Cardiac muscle cell (in vitro differentiated cells and primary cell): ENCODE measurements around the gene MYEF2. TPM values are rescaled to one million over a fixed set of nuclear protein-coding genes. Genes with fewer than 3 reads are reported as not detected.

Experiments used
- DNase-seq, 2 donors: peaks; one replicate each; pipeline versions ENCODE4 v3.0.0 to v3.0.0-alpha.2; 2010 to 2017; ENCODE audit warnings: low read depth in 1 of 2, low spot score in 1 of 2
- H3K27ac ChIP-seq: fragments of 200-600 bp; sonication (generic); 2 replicates; pipeline ENCODE4 v1.5.1; 2016
- H3K27me3 ChIP-seq: fragments of 200-600 bp; sonication (generic); 2 replicates; pipeline ENCODE4 v1.6.0; 2016; ENCODE audit warnings: control low read depth
- H3K36me3 ChIP-seq: fragments of 200-600 bp; sonication (generic); 2 replicates; pipeline ENCODE4 v1.5.1; 2016; ENCODE audit warnings: control low read depth
- H3K4me1 ChIP-seq: fragments of 200-600 bp; sonication (generic); 2 replicates; pipeline ENCODE4 v1.8.1; 2017; ENCODE audit warnings: low read depth, mild to moderate bottlenecking, mixed run types
- H3K4me3 ChIP-seq: fragments of 200-600 bp; sonication (generic); 2 replicates; pipeline ENCODE4 v1.5.1; 2016; ENCODE audit warnings: mild to moderate bottlenecking
- H3K9me3 ChIP-seq: fragments of 200-600 bp; sonication (generic); 2 replicates; pipeline ENCODE4 v1.5.1; 2017; ENCODE audit warnings: low read depth, mild to moderate bottlenecking, control low read depth
- polyA plus RNA-seq: library from polyadenylated mRNA; unstranded; fragments of >200 nt; fragmentation: Nextera tagmentation; extraction: Ambion mirVana; gene quantifications from 2 replicates; pipeline ENCODE4 v1.2.1, GENCODE V29; 2016
- total RNA-seq: library from RNA; depleted of rRNA; stranded (reverse); fragments of >200 nt; gene quantifications from 2 replicates; pipeline ENCODE4 v1.2.3, GENCODE V29; 2016
- TF ChIP-seq, protein P1 (sequence below): IDR thresholded peaks from 2 replicates; pipeline ENCODE4 v1.5.1; 2012; ENCODE audit warnings: low read depth, mild to moderate bottlenecking, low read length

The MYEF2 gene
- total and polyA plus RNA-seq, 2 experiments from 2014 or later = 35.5 to 143 TPM

DNA sequence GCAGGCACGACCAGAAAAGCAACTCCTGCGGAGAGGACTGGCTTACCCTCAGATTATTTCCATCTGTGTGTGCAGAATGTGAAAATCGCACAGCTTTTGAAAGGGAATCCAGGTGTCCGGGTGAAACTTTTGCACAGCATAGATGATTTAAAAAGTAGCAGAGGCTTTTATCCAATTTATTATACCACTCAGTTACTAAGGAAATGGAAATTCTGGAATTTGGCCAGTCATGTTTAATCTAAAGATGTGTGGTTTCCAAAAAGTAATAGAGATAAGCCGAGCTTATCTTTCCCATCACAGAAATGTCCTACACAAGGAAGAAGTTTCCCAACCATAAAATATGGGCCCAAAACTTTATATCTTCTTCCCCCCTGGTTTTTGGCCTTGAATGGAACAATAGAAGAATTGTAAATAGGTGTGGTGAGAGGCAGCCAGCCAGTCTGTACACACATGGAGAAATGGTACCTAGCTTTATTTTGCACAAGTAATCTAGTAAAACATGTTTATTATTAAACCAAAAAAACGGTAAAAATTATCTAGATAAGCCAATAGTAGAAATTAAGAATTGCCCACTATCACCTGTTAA, 76.6 kb downstream of the MYEF2 start:
- no peaks in the 10 kb centered on the region for H3K9me3 ChIP-seq
- H3K36me3 ChIP-seq = no peaks in the 10 kb centered on the region
- no peak overlapping the region for H3K27ac ChIP-seq
- TF ChIP-seq, protein P1, sequence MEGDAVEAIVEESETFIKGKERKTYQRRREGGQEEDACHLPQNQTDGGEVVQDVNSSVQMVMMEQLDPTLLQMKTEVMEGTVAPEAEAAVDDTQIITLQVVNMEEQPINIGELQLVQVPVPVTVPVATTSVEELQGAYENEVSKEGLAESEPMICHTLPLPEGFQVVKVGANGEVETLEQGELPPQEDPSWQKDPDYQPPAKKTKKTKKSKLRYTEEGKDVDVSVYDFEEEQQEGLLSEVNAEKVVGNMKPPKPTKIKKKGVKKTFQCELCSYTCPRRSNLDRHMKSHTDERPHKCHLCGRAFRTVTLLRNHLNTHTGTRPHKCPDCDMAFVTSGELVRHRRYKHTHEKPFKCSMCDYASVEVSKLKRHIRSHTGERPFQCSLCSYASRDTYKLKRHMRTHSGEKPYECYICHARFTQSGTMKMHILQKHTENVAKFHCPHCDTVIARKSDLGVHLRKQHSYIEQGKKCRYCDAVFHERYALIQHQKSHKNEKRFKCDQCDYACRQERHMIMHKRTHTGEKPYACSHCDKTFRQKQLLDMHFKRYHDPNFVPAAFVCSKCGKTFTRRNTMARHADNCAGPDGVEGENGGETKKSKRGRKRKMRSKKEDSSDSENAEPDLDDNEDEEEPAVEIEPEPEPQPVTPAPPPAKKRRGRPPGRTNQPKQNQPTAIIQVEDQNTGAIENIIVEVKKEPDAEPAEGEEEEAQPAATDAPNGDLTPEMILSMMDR = no peak
- no peak overlapping the region for H3K4me3 ChIP-seq
- H3K4me1 ChIP-seq = peaks cover 4% of the 10 kb centered on the region
- DNase-seq = no peak
- peaks cover 4% of the 10 kb centered on the region for H3K27me3 ChIP-seq

- peaks cover 4% of the 10 kb centered on the region for H3K27me3 ChIP-seq
- no peak overlapping the region for H3K4me3 ChIP-seq
- TF ChIP-seq, protein P1 = no peak
- no peak overlapping the region for H3K27ac ChIP-seq
- no peak for DNase-seq
- H3K36me3 ChIP-seq = no peaks in the 10 kb centered on the region
- no peaks in the 10 kb centered on the region for H3K4me1 ChIP-seq
- no peaks in the 10 kb centered on the region for H3K9me3 ChIP-seq
These were observed 80.8 kb downstream of the MYEF2 start for GRCh38 chr15:48097264-48097663.

- H3K9me3 ChIP-seq = no peaks in the 10 kb centered on the region
- TF ChIP-seq, protein P1 = no peak
- H3K27me3 ChIP-seq = peaks cover 4% of the 10 kb centered on the region
- no peaks in the 10 kb centered on the region for H3K36me3 ChIP-seq
- H3K27ac ChIP-seq = no peak overlapping the region
- DNase-seq = peak in 1 of 2 donors; percentile 59
- H3K4me1 ChIP-seq = no peaks in the 10 kb centered on the region
- H3K4me3 ChIP-seq = no peak overlapping the region
These were observed 81.3 kb downstream of the MYEF2 start for GRCh38 chr15:48096813-48097212.

DNA sequence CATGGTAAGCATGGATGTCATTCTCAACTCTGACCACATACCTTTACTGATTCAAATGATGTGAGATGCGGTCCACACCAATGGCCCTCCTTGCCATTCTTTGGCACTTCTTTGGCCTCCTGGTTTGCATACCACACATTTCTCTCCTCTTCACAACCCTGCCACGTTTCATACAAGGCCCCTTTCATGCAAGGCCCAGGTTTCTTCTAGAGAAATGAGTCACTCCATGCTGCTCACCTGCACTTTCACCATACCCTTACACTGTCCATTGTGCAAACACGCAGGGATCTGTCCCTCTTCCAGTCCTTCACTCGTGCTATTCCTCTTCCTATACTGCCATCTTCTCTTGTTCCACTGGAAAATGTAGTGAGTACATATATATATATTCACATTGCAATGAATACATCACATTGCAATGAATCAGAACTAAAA, 81.7 kb downstream of the MYEF2 start:
- H3K9me3 ChIP-seq = no peaks in the 10 kb centered on the region
- H3K27me3 ChIP-seq = peaks cover 4% of the 10 kb centered on the region
- DNase-seq = no peak
- H3K36me3 ChIP-seq = no peaks in the 10 kb centered on the region
- no peaks in the 10 kb centered on the region for H3K4me1 ChIP-seq
- H3K4me3 ChIP-seq = no peak overlapping the region
- no peak overlapping the region for H3K27ac ChIP-seq
- TF ChIP-seq, protein P1 = no peak

DNA sequence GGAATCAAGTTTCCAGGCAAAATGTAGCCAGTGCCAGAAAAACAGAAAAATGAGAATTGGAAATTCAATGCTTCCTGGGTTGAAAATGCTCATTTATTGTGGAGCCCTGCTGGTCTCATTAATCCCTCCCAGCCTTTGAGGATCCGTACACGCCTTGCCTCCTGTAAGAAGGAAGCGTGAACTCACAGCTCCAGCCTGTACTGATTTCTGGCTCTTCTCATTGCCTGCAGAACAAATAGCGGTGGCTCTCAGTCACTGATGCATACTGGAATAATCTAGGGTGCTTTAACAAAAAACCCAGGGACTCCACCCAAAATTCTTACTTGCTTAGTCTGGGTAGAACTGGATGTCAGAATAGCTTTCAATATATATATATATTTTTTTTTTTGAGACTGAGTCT, 86.6 kb downstream of the MYEF2 start:
- H3K27me3 ChIP-seq = no peaks in the 10 kb centered on the region
- no peak for DNase-seq
- no peak overlapping the region for H3K4me3 ChIP-seq

More for the DNA sequence above, 86.6 kb downstream of the MYEF2 start:
- no peak overlapping the region for H3K27ac ChIP-seq
- H3K36me3 ChIP-seq = no peaks in the 10 kb centered on the region
- no peaks in the 10 kb centered on the region for H3K9me3 ChIP-seq
- H3K4me1 ChIP-seq = no peaks in the 10 kb centered on the region
- TF ChIP-seq, protein P1 = no peak
